Adrenal gland (tissue), 19 donors: ENCODE results near the gene C18orf63. TPM values are rescaled to one million over a fixed set of nuclear protein-coding genes. Genes with fewer than 3 reads are reported as not detected.

Source experiments
- DNase-seq, 7 donors: peaks; one replicate each; pipeline ENCODE4 v3.0.0-alpha.2; 2019 to 2020
- H3K27ac ChIP-seq, 5 donors: fragments of 200-600 bp; sonication (generic) in 4 of 5; 1 replicate in 3 of 5; 2 replicates in 2 of 5; pipeline versions ENCODE4 v1.5.1 to v1.8.0; 2016 to 2020; ENCODE audit warnings: mild to moderate bottlenecking in 1 of 5
- H3K27me3 ChIP-seq: fragments of 200-600 bp; 2 replicates; pipeline ENCODE4 v1.8.0; 2021
- H3K36me3 ChIP-seq, 2 donors: fragments of 200-600 bp; replicated peaks in 1 of 2; 1 replicate in 1 of 2; 2 replicates in 1 of 2; pipeline versions ENCODE4 v1.5.1 to v1.8.0; 2018 to 2022
- H3K4me1 ChIP-seq, 2 donors: fragments of 200-600 bp; replicated peaks in 1 of 2; 1 replicate in 1 of 2; 2 replicates in 1 of 2; pipeline versions ENCODE4 v1.5.1 to v1.8.0; 2018 to 2021
- H3K4me3 ChIP-seq, 4 donors: fragments of 200-600 bp; sonication (generic) in 3 of 4; one replicate each; pipeline ENCODE4 v1.5.1; 2016 to 2018
- H3K9me3 ChIP-seq, 3 donors: fragments of 200-600 bp; sonication (generic) in 1 of 3; replicated peaks in 1 of 3; 1 replicate in 2 of 3; 2 replicates in 1 of 3; pipeline versions ENCODE4 v1.5.1 to v1.8.0; 2016 to 2021
- POLR2A ChIP-seq, 2 donors: fragments of 450-650 bp; IDR thresholded peaks; one replicate each; pipeline ENCODE4 v1.6.1; 2017; ENCODE audit warnings: antibody characterized with exemption in 2 of 2, mild to moderate bottlenecking in 2 of 2, moderate library complexity in 1 of 2
- WGBS, 4 donors: extraction: QIAGEN DNeasy Blood & Tissue Kit in 2 of 4; methylation state at CpG; one replicate each; pipeline versions ENCODE4 v1.1.5 to v1.1.7; 2013 to 2017; 5-methylcytosine and 5-hydroxymethylcytosine counted together
- intact Hi-C, 2 donors: fragments of 100-400 bp; cut with DNase I; formaldehyde crosslinking; loops; one replicate each; pipeline versions ENCODE4 v1.14.1 to v1.15.0; 2022 to 2023
- long read RNA-seq, 10 donors: library from polyadenylated mRNA in 3 of 10; unstranded in 2 of 10; stranded (forward) in 1 of 10; transcript quantifications; one replicate each; pipeline ENCODE4 v2.0.0 and lab custom pipeline, GENCODE V29; 2021 to 2026
- polyA plus RNA-seq, 3 donors: library from polyadenylated mRNA; stranded (reverse); fragments of 200-250 nt in 2 of 3; fragments of 350-450 nt in 1 of 3; fragmentation: Illumina TruSeq in 1 of 3; extraction: RNeasy Lipid Tissue Mini Kit (QIAGEN cat#74804) in 1 of 3; gene quantifications; one replicate each; pipeline ENCODE4 v1.2.3, GENCODE V29; 2013 to 2014
- total RNA-seq, 9 donors: library from RNA; depleted of rRNA in 4 of 9; stranded (reverse); fragments of >200 nt in 4 of 9; fragments of 120-200 nt in 1 of 9; fragmentation: NEBNext Ultra II Directional in 1 of 9; extraction: Animal tissue kit (Norgen Biotek cat#: 25700) in 1 of 9; gene quantifications; one replicate each; pipeline versions ENCODE4 v1.1.0 to v1.2.4, GENCODE V29; 2013 to 2023
- TF ChIP-seq, protein P1 (sequence below), 6 experiments: fragments of 450-650 bp in 4 of 6; fragments of 200-600 bp in 2 of 6; sonication (generic) in 1 of 6; IDR thresholded peaks; 1 replicate in 5 of 6; 2 replicates in 1 of 6; pipeline versions ENCODE4 v1.5.1 to v1.8.0; 2016 to 2021; ENCODE audit warnings: antibody characterized with exemption in 6 of 6, mild to moderate bottlenecking in 2 of 6, moderate library complexity in 1 of 6
- donor health status: healthy with polysubstance abuse.
- donor health status: Bipolar disorder and iron deficiency.
- donor health status: DM: yes; HTN: yes; CAD: no.
- donor health status: DM: no; HTN: no; CAD: no.
- donor health status: DM: no; HTN: no; CAD: no.
- donor health status: DM: yes; HTN: yes; CAD: no.

Gene C18orf63
- total RNA-seq (under 1 TPM in 1 of 9 donors, not detected in 8; under 0.01 TPM), polyA plus RNA-seq (not detected)
- long read RNA-seq, donor 1: 0 reads
- long read RNA-seq, donor 2: 0 reads
- long read RNA-seq, donor 3: 0 reads
- long read RNA-seq, donor 4: 0 reads
- long read RNA-seq, donor 5: 0 reads
- long read RNA-seq, donor 6: 0 reads
- long read RNA-seq, donor 7: 0 reads
- long read RNA-seq, donor 8: 0 reads
- long read RNA-seq, donor 9: 0 reads
- long read RNA-seq, donor 10: 0 reads

DNA sequence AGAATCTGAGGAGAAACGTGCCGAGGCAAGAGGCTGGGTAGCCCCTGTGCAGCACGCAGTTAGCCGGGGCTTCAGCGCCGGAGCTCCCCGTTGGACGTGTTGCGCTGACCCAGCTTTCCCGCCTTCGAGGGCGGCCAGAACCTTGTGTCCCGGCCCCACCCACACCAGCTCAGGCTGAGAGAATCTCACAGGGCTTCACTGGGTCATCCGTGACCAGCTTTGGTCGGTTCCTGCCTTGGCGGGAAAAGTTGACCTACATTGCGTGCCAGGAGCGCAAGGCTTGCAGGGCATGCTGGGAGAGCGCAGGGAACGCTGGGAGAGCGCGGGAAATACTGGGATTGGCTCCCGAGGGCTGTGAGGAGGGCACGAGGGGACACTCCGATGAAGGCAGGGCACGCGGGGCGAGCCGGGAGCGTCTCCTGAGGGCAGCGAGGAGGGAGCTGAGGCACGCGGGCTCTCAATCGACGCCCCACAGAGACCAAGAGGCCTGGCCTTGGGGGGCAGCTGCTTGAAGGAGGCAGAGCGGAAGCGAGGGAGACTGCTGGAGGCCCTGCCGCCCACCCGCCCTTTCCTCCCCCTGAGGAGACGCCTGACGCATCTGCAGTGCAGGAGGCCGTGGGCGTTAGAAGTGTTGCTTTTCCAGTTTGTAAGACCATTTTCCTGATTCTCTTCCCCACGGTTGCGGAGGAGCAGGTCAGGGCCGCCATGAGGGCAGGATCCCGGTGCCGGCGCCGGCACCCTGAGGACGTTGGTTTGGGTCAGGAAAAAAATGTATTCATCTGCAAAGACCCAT lies at the start of gene C18orf63:
C18orf63 (plus strand) TSS at position 376 of the 793 bp plus-strand sequence. CDS start 2,027 bp downstream, outside the sequence.
- DNase-seq: no peak
- Histone ChIP-seq H3K4me3 (no peak within 1 kb of the TSS), H3K9me3 (no peaks in the 10 kb centered on the region), H3K27me3 (no peaks in the 10 kb centered on the region), H3K27ac (no peak within 1 kb of the TSS), H3K36me3 (no peaks in the 10 kb centered on the region), H3K4me1 (no peaks in the 10 kb centered on the region)
- 91 to 94% (median 92%) methylated on average over 41 to 51 of the region's 51 CpGs for WGBS, 4 donors
- intact Hi-C loops: no loop called here
- TF ChIP-seq, protein P1, sequence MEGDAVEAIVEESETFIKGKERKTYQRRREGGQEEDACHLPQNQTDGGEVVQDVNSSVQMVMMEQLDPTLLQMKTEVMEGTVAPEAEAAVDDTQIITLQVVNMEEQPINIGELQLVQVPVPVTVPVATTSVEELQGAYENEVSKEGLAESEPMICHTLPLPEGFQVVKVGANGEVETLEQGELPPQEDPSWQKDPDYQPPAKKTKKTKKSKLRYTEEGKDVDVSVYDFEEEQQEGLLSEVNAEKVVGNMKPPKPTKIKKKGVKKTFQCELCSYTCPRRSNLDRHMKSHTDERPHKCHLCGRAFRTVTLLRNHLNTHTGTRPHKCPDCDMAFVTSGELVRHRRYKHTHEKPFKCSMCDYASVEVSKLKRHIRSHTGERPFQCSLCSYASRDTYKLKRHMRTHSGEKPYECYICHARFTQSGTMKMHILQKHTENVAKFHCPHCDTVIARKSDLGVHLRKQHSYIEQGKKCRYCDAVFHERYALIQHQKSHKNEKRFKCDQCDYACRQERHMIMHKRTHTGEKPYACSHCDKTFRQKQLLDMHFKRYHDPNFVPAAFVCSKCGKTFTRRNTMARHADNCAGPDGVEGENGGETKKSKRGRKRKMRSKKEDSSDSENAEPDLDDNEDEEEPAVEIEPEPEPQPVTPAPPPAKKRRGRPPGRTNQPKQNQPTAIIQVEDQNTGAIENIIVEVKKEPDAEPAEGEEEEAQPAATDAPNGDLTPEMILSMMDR (IDR thresholded peaks at IDR 0.05): no peak
- no peak for TF ChIP-seq POLR2A (IDR thresholded peaks at IDR 0.05)

DNA sequence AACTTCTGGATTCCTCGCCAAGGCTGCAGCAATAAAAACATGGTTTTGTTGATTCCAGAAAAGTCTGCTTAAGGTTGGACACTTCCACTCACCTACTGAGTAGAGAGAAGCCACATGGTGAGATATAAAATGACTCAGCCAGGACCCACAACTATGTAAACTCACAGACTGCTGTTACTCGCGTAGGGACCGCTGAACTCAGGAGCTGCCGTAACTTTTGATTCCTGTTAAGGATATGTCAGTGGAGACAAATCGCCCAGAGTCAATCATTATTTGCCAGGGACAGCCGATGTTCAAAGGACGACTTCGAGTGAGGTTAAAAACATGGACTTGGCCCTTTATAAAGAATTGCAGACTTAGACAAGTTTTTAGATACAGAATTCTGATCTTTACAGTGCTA lies 49.5 kb upstream of the C18orf63 start:
- Histone ChIP-seq H3K4me3 (no peak overlapping the region), H3K27ac (no peak overlapping the region), H3K9me3 (no peaks in the 10 kb centered on the region), H3K27me3 (no peaks in the 10 kb centered on the region), H3K36me3 (peaks cover 0 to 7% of the 10 kb centered on the region in 2 donors), H3K4me1 (no peaks in the 10 kb centered on the region)
- no peak for DNase-seq
- intact Hi-C loops: no loop called here
- no peak for TF ChIP-seq POLR2A (IDR thresholded peaks at IDR 0.05)
- TF ChIP-seq, protein P1 (IDR thresholded peaks at IDR 0.05): no peak
- 73 to 76% (median 75%) methylated on average over 9 of the region's 9 CpGs for WGBS, 4 donors

DNA sequence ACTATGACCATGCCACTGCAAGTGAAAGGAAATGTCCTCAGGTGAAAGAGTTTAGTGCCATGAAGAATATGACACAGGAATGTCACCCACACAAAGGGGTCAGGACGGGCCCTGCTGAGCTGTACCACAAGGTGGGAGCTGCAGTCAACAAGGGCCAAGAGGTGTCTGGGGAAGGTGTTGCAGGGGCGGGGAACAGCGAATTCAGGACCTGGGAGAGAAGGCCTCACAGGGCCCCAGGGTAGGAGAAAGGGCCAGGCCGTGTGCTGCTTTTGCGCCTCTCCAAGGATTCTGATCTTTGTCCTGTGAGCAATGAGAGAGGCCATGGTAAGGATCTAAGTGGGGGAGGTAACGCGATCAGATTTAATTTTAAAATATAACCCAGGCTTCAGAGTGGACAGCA lies 47.5 kb upstream of the C18orf63 start:
- H3K27me3 ChIP-seq: no peaks in the 10 kb centered on the region
- H3K4me1 ChIP-seq: no peaks in the 10 kb centered on the region
- H3K4me3 ChIP-seq: no peak overlapping the region
- 93 to 96% (median 95%) methylated on average over 7 of the region's 7 CpGs for WGBS, 4 donors
- intact Hi-C loops: no loop called here
- DNase-seq: no peak
- TF ChIP-seq, protein P1 (IDR thresholded peaks at IDR 0.05): no peak
- no peak for TF ChIP-seq POLR2A (IDR thresholded peaks at IDR 0.05)
- H3K9me3 ChIP-seq: no peaks in the 10 kb centered on the region
- no peak overlapping the region for H3K27ac ChIP-seq
- H3K36me3 ChIP-seq: no peaks in the 10 kb centered on the region

DNA sequence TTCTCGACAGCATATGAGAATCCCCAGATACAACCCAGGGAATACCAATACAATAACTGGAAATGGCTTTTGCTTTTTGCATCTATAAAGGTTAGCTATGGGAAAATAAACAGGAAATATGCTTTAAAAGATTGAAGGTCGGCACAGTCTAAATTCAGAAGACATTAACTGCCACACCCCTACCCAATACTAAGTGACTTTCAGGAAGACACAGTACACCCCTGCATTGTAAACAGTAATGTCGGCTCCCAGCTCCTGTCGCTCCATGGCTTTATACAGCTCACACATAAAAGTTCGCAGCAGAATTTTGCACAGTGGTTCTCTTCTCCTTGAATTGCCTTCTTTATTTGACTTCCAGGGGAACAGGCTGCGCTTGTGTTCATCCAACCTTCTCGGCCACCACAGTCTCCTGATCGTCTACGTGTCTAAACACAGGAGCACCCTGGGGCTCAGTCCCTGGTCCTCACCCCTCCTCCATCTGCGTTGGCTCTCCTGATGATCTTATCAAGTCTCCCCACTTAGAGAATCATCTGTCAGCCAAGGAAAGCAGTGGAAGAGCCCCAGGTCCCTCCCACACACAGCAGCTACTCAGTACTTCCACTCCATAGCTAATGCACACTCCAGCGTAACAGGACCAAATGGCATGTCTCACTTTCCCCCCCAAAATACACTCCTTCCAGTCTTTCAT lies 46.6 kb upstream of the C18orf63 start:
- Histone ChIP-seq H3K36me3 (no peaks in the 10 kb centered on the region), H3K4me1 (no peaks in the 10 kb centered on the region), H3K9me3 (no peaks in the 10 kb centered on the region), H3K27me3 (no peaks in the 10 kb centered on the region), H3K27ac (no peak overlapping the region), H3K4me3 (no peak overlapping the region)
- intact Hi-C loops: no loop called here
- no peak for DNase-seq
- TF ChIP-seq, protein P1 (IDR thresholded peaks at IDR 0.05): no peak
- TF ChIP-seq POLR2A (IDR thresholded peaks at IDR 0.05): no peak
- WGBS, 4 donors: 69 to 78% (median 74%) methylated on average over 11 of the region's 11 CpGs
